HepG2 (cell line): Measurements from ENCODE around the gene PRRT1. TPM values are rescaled to one million over a fixed set of nuclear protein-coding genes. Genes with fewer than 3 reads are reported as not detected.
A peak's percentile ranks its signal among the peaks of the same experiment; 100 is the strongest.

Source experiments
- ATAC-seq: fragments of 200-7000 bp; cut with Tn5 transposase; 3 replicates; pipeline ENCODE4 v1.9.1; 2020; ENCODE audit warnings: mild to moderate bottlenecking, moderate library complexity
- BruUV-seq: library from RNA; stranded (reverse); fragments of 400-500 nt; replicated peaks from 2 replicates; lab custom pipeline; 2021; lab: Mats Ljungman, UMichigan
- CTCF ChIA-PET: fragments of 300-600 bp; formaldehyde crosslinking; extraction: SDS; loops from one replicate; lab custom pipeline; 2021; ENCODE audit warnings: low total read pairs, inconsistent platforms, low intra/inter-chr PET ratio; lab: Yijun Ruan, JAX
- POLR2A ChIA-PET: fragments of 350-600 bp; sonication (Branson Sonifier 250); formaldehyde crosslinking; loops from one replicate; lab custom pipeline; 2020; ENCODE audit warnings: antibody characterized with exemption, inconsistent platforms; lab: Yijun Ruan, JAX
- DNase-seq: peaks from one replicate; pipeline ENCODE4 v3.0.0-alpha.2; 2015; ENCODE audit warnings: low spot score
- FAIRE-seq: peaks from 3 replicates; lab custom pipeline; 2011; peaks lifted over from hg19 to GRCh38; lab: Jason Lieb, UNC
- H2AFZ ChIP-seq: one replicate; pipeline ENCODE4 v1.6.1; 2011; ENCODE audit warnings: low read length, inconsistent platforms
- H3K27ac ChIP-seq: fragments of 300-600 bp; 3 replicates; pipeline ENCODE4 v1.8.0; 2011; ENCODE audit warnings: mixed run types, mild to moderate bottlenecking, mixed read lengths, low read length, inconsistent platforms; ENCODE audit not compliant: insufficient read depth; ENCODE audit errors: extremely low read length
- H3K27me3 ChIP-seq, 2 experiments: fragments of 200-600 bp in 1 of 2; 2 replicates in 1 of 2; 3 replicates in 1 of 2; pipeline versions ENCODE4 v1.6.0 to v1.8.0; 2011; ENCODE audit warnings: low read length in 2 of 2, mild to moderate bottlenecking in 2 of 2, moderate library complexity in 2 of 2, inconsistent platforms in 1 of 2; ENCODE audit not compliant: insufficient read depth in 2 of 2, control insufficient read depth in 1 of 2
- H3K36me3 ChIP-seq, 2 experiments: fragments of 200-600 bp in 1 of 2; replicated peaks in 1 of 2; 2 replicates in 1 of 2; 3 replicates in 1 of 2; pipeline versions ENCODE4 v1.5.1 to v1.8.0; 2011; ENCODE audit warnings: low read length in 2 of 2, inconsistent platforms in 1 of 2; ENCODE audit not compliant: insufficient read depth in 2 of 2, control insufficient read depth in 1 of 2
- H3K4me1 ChIP-seq: 2 replicates; pipeline ENCODE4 v1.5.1; 2012; ENCODE audit warnings: low read length, inconsistent platforms; ENCODE audit not compliant: insufficient read depth
- H3K4me2 ChIP-seq: 2 replicates; pipeline ENCODE4 v1.6.0; 2011; ENCODE audit warnings: low read depth, low read length, inconsistent platforms
- H3K4me3 ChIP-seq, 3 experiments: fragments of 200-600 bp in 1 of 3; sonication (generic), shearing (Covaris generic) in 1 of 3; replicated peaks in 1 of 3; 2 replicates each; pipeline ENCODE4 v1.5.1; 2011 to 2016; ENCODE audit warnings: low read length in 3 of 3, inconsistent platforms in 2 of 3, low read depth in 2 of 3, mild to moderate bottlenecking in 2 of 3, control low read depth in 1 of 3, mixed read lengths in 1 of 3; ENCODE audit not compliant: insufficient read depth in 1 of 3
- H3K79me2 ChIP-seq: one replicate; pipeline ENCODE4 v1.6.1; 2011; ENCODE audit warnings: low read length, inconsistent platforms; ENCODE audit not compliant: insufficient read depth
- H3K9ac ChIP-seq: 2 replicates; pipeline ENCODE4 v1.6.0; 2011; ENCODE audit warnings: mild to moderate bottlenecking, low read depth, low read length, inconsistent platforms; ENCODE audit not compliant: insufficient read depth
- H3K9me3 ChIP-seq: 2 replicates; pipeline ENCODE4 v1.5.1; 2012; ENCODE audit warnings: mild to moderate bottlenecking, low read length
- H4K20me1 ChIP-seq: 2 replicates; pipeline ENCODE4 v1.6.0; 2011; ENCODE audit warnings: inconsistent platforms, mild to moderate bottlenecking, low read length, moderate library complexity; ENCODE audit not compliant: insufficient read depth
- ARNTL ChIP-seq: sonication (generic); formaldehyde crosslinking; IDR thresholded peaks from 2 replicates; pipeline ENCODE4 v1.4.0; 2020; ENCODE audit warnings: mild to moderate bottlenecking, missing genetic modification reagents
- ATF6 ChIP-seq: sonication (generic); formaldehyde crosslinking; conservative IDR thresholded peaks from 2 replicates; pipeline ENCODE4 v1.4.0; 2020; ENCODE audit warnings: missing genetic modification reagents
- BCL3 ChIP-seq: sonication (generic); formaldehyde crosslinking; IDR thresholded peaks from 2 replicates; pipeline ENCODE4 v1.5.1; 2020; ENCODE audit warnings: mild to moderate bottlenecking, missing genetic modification reagents, moderate library complexity
- KMT2B ChIP-seq: IDR thresholded peaks from 2 replicates; pipeline ENCODE4 v1.6.1; 2016; ENCODE audit warnings: missing genetic modification reagents, missing compliant biosample characterization
- MAZ ChIP-seq, 2 experiments: sonication (generic) in 1 of 2; formaldehyde crosslinking in 1 of 2; IDR thresholded peaks; 2 replicates each; pipeline versions ENCODE4 v1.5.0 to v1.6.1; 2012 to 2020; ENCODE audit warnings: low read depth in 2 of 2, mild to moderate bottlenecking in 2 of 2, borderline replicate concordance in 1 of 2, improper control_type of control experiment in 1 of 2, low read length in 1 of 2, missing genetic modification reagents in 1 of 2, moderate library complexity in 1 of 2
- NONO ChIP-seq, 2 experiments: fragments of 450-650 bp in 1 of 2; sonication (generic) in 1 of 2; formaldehyde crosslinking in 1 of 2; IDR thresholded peaks in 1 of 2; conservative IDR thresholded peaks in 1 of 2; 2 replicates each; pipeline versions ENCODE4 v1.6.1 to v1.8.0; 2017 to 2022; ENCODE audit warnings: mild to moderate bottlenecking in 1 of 2, missing genetic modification reagents in 1 of 2, moderate library complexity in 1 of 2
- PHF21A ChIP-seq: sonication (generic); formaldehyde crosslinking; IDR thresholded peaks from 2 replicates; pipeline ENCODE4 v1.5.0; 2020; ENCODE audit warnings: mild to moderate bottlenecking, missing genetic modification reagents
- POLR2G ChIP-seq: fragments of 200-400 bp; formaldehyde crosslinking; IDR thresholded peaks from 2 replicates; pipeline ENCODE4 v1.6.1; 2018; ENCODE audit warnings: mild to moderate bottlenecking, low read depth, low read length, moderate library complexity
- RBFOX2 ChIP-seq: fragments of 200-400 bp; formaldehyde crosslinking; IDR thresholded peaks from 2 replicates; pipeline ENCODE4 v1.6.1; 2017; ENCODE audit warnings: low read depth, mild to moderate bottlenecking, low read length
- RBM22 ChIP-seq: fragments of 200-400 bp; formaldehyde crosslinking; optimal IDR thresholded peaks from 2 replicates; pipeline ENCODE3; 2017; ENCODE audit warnings: mild to moderate bottlenecking, low read length, moderate library complexity
- TFE3 ChIP-seq: IDR thresholded peaks from 2 replicates; pipeline ENCODE4 v1.6.1; 2016
- ZBTB14 ChIP-seq: sonication (generic); formaldehyde crosslinking; IDR thresholded peaks from 2 replicates; pipeline ENCODE4 v1.4.0; 2020; ENCODE audit warnings: missing genetic modification reagents
- ZBTB21 ChIP-seq: sonication (generic); formaldehyde crosslinking; IDR thresholded peaks from 2 replicates; pipeline ENCODE4 v1.4.0; 2020; ENCODE audit warnings: missing genetic modification reagents
- ZBTB8A ChIP-seq: sonication (generic); formaldehyde crosslinking; IDR thresholded peaks from 2 replicates; pipeline ENCODE4 v1.4.0; 2020; ENCODE audit warnings: mild to moderate bottlenecking, low read depth, missing genetic modification reagents, borderline replicate concordance
- ZFP41 ChIP-seq: sonication (generic); formaldehyde crosslinking; IDR thresholded peaks from 2 replicates; pipeline ENCODE4 v1.4.0; 2020; ENCODE audit warnings: mild to moderate bottlenecking, missing genetic modification reagents, borderline replicate concordance
- ZNF740 ChIP-seq: sonication (generic); formaldehyde crosslinking; IDR thresholded peaks from 2 replicates; pipeline ENCODE4 v1.4.0; 2020; ENCODE audit warnings: missing genetic modification reagents
- WGBS: methylation state at CpG from one replicate; pipeline ENCODE4 v1.1.6; 2017; ENCODE audit warnings: low lambda C conversion rate; 5-methylcytosine and 5-hydroxymethylcytosine counted together
- in situ Hi-C: cut with HindIII; loops from 2 replicates; pipeline ENCODE4 v1.10.0; 2017; ENCODE audit warnings: low pct_unique_long_range_greater_than_20kb; ENCODE audit not compliant: extremely low pct_ligation_motif_present
- intact Hi-C: fragments of 100-400 bp; cut with micrococcal nuclease; formaldehyde crosslinking; loops from one replicate; pipeline ENCODE4 v1.10.0; 2022; ENCODE audit not compliant: unreplicated experiment
- polyA plus RNA-seq, 8 experiments: library from polyadenylated mRNA; depleted of rRNA in 3 of 8; stranded (reverse) in 7 of 8; unstranded in 1 of 8; fragments of >200 nt; fragmentation: Illumina TruSeq in 4 of 8; extraction: Trizol in 4 of 8; gene quantifications; 2 replicates each; pipeline versions ENCODE4 v1.2.1 to v1.2.3, GENCODE V29; 2011 to 2016; ENCODE audit warnings: low read depth in 4 of 8, missing spikeins in 1 of 8, mixed read lengths in 1 of 8; ENCODE audit not compliant: insufficient read depth in 1 of 8
- total RNA-seq, 5 experiments: library from RNA; depleted of rRNA; stranded (reverse); fragments of >200 nt; fragmentation: Illumina TruSeq; extraction: Trizol; gene quantifications; 2 replicates each; pipeline ENCODE4 v1.2.3, GENCODE V29; 2016; ENCODE audit warnings: low read depth in 1 of 5

The PRRT1 gene
- total and polyA plus RNA-seq, 2 of the 13 experiments (the other 11 are each of a cell fraction or from before 2014, with no cell fraction given), result 0.64 to 1.4 TPM

- 94% methylated on average over 8 of the region's 11 CpGs for WGBS
- H3K36me3 ChIP-seq, result peaks cover 18 to 52% of the 10 kb centered on the region in 2 experiments
- no peak overlapping the region for H3K4me3 ChIP-seq
- H3K79me2 ChIP-seq, result peaks cover 18% of the 10 kb centered on the region
- no peaks in the 10 kb centered on the region for H3K9me3 ChIP-seq
- no peak overlapping the region for H2AFZ ChIP-seq
- no peak overlapping the region for H3K9ac ChIP-seq
- DNase-seq (no peak), FAIRE-seq (no peak), ATAC-seq (peak; percentile 61; the same call in 2 of the 3 replicates)
- H3K27me3 ChIP-seq, result no peaks in the 10 kb centered on the region
- intact Hi-C loops (no loop called here), in situ Hi-C loops (no loop called here)
- no peak overlapping the region for H3K27ac ChIP-seq
- peaks cover 17% of the 10 kb centered on the region for H3K4me1 ChIP-seq
- ChIA-PET POLR2A (interaction anchor here (1.1 to 1.4 kb wide), 2 partner anchors 9 to 52 kb away, joined by 3 to 5 read pairs; no protein-coding TSS in a partner anchor), CTCF (no interaction called here)
- no peaks in the 10 kb centered on the region for H4K20me1 ChIP-seq
- H3K4me2 ChIP-seq, result no peak overlapping the region
- no TSS peak for BruUV-seq
- no peak for TF ChIP-seq ARNTL (CRISPR knock-in tag)
- no peak for TF ChIP-seq MAZ (IDR thresholded peaks at IDR 0.05; ENCODE audit: borderline replicate concordance, low read depth, low read length)
- no peak for TF ChIP-seq MAZ (CRISPR knock-in tag; IDR thresholded peaks at IDR 0.05; ENCODE audit: low read depth)
- TF ChIP-seq ZFP41 (CRISPR knock-in tag), result no peak
- no peak for TF ChIP-seq TFE3 (CRISPR knock-in tag)
- no peak for TF ChIP-seq ZBTB14
- no peak for TF ChIP-seq POLR2G
- no peak for TF ChIP-seq BCL3
- TF ChIP-seq ZBTB8A, result no peak
- TF ChIP-seq RBFOX2, result peak; percentile 53; the same call in 1 of the 2 replicates
- TF ChIP-seq RBM22, result peak; percentile 19
- TF ChIP-seq PHF21A (CRISPR knock-in tag), result no peak
- peak; percentile 82 for TF ChIP-seq ZNF740
- no peak for TF ChIP-seq NONO (IDR thresholded peaks at IDR 0.05)
- TF ChIP-seq NONO (CRISPR knock-in tag; conservative IDR thresholded peaks at IDR 0.05), result no peak
- no peak for TF ChIP-seq ZBTB21 (CRISPR knock-in tag)
- TF ChIP-seq ATF6 (CRISPR knock-in tag), result no peak
- TF ChIP-seq KMT2B (CRISPR knock-in tag), result no peak
Measured at GRCh38 chr6:32168807-32169591, 17.3 kb upstream of the PRRT1 start.
